Activated B cell treated with CpG ODN at 0.5 μM for 24 hours (primary cell): Measurements from ENCODE around the gene PDE10A. TPM values are rescaled to one million over a fixed set of nuclear protein-coding genes. Genes with fewer than 3 reads are reported as not detected.

Experiments used
- ATAC-seq: fragments of 200-7000 bp; cut with Tn5 transposase; one replicate; pipeline ENCODE4 v1.10.0; 2021; ENCODE audit warnings: low read depth, mild to moderate bottlenecking, moderate library complexity
- CTCF ChIA-PET: fragments of 350-600 bp; sonication (Branson Sonifier 250); formaldehyde crosslinking; loops from one replicate; lab custom pipeline; 2021; ENCODE audit warnings: antibody characterized with exemption; lab: Charles Lee
- POLR2A ChIA-PET: fragments of 350-600 bp; sonication (Branson Sonifier 250); formaldehyde crosslinking; loops from one replicate; lab custom pipeline; 2021; ENCODE audit warnings: antibody characterized with exemption; lab: Charles Lee
- DNase-seq: peaks from one replicate; pipeline ENCODE4 v3.0.0; 2022
- H3K27ac Mint-ChIP-seq: one replicate; pipeline ENCODE4 v1.8.0; 2020; ENCODE audit warnings: mixed read lengths
- H3K27me3 Mint-ChIP-seq: one replicate; pipeline ENCODE4 v1.8.0; 2021; ENCODE audit warnings: mixed read lengths
- H3K36me3 Mint-ChIP-seq: one replicate; pipeline ENCODE4 v1.8.0; 2021; ENCODE audit warnings: low read depth, mixed read lengths
- H3K4me1 Mint-ChIP-seq: one replicate; pipeline ENCODE4 v1.8.0; 2021; ENCODE audit warnings: mixed read lengths
- H3K4me3 Mint-ChIP-seq: one replicate; pipeline ENCODE4 v1.8.0; 2020; ENCODE audit warnings: mild to moderate bottlenecking, mixed read lengths
- H3K9me3 Mint-ChIP-seq: one replicate; pipeline ENCODE4 v1.8.0; 2020; ENCODE audit warnings: mixed read lengths
- intact Hi-C: fragments of 100-400 bp; cut with micrococcal nuclease; formaldehyde crosslinking; loops from one replicate; pipeline ENCODE4 v1.15.1; 2024
- total RNA-seq: library from RNA; stranded (reverse); gene quantifications from 2 replicates; pipeline ENCODE4 v1.2.3, GENCODE V29; 2022
- TF ChIP-seq, protein P1 (sequence below): fragments of 200-600 bp; IDR thresholded peaks from one replicate; pipeline ENCODE4 v1.8.0; 2022; ENCODE audit warnings: antibody characterized with exemption, mild to moderate bottlenecking

PDE10A gene
- total RNA-seq, 1 donor from 2014 or later, result not detected

DNA sequence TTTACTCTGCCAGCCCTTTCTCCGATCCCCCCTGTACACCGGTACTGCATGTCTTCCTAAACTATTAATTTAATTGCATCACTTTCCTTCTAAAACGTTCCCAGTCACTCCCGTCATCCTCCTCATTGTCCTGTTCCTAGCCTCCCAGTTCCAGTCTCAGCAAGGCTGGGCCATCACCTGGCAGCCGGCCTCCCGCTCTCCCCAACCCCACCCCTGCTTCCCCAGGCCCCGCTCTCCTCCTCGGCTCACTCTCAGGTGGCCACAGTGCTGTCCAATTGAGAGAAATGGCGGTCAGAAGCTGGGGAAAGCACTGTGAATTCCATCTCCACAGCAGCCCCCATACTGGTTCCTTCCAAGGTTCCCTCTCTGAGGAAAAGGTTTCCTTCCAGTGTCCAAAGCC, 8.9 kb downstream of the PDE10A start:
- ATAC-seq, result no peak
- H3K27me3 Mint-ChIP-seq, result peaks cover 13% of the 10 kb centered on the region

DNA sequence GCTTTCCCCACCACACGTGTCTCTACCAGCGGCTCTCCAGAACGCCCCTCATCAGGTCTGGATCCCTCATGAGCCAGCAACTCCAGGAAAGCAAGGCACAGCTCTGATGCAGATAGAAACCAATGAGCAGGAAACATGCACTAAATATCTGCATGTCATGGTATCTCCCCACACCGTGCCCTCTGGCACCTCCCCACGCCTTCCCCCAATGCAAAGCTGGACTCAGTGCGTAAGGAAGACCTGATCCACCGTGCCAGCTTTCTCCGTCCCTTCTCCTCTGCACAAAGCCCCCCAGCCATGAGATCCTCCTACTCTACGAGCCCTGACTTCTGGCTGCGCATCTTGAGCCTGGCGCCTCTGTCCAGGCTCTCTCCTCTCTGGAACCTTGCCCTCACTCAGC, 9.4 kb downstream of the PDE10A start:
- CTCF ChIA-PET, result no interaction called here

More for the DNA sequence above, 8.9 kb downstream of the PDE10A start:
- Mint-ChIP-seq H3K9me3 (peaks cover 4% of the 10 kb centered on the region), H3K27ac (no peak overlapping the region), H3K4me3 (no peak overlapping the region), H3K4me1 (no peaks in the 10 kb centered on the region), H3K36me3 (no peaks in the 10 kb centered on the region)
- intact Hi-C loops, result no loop called here
- no peak for DNase-seq
- POLR2A ChIA-PET, result no interaction called here
- CTCF ChIA-PET, result no interaction called here
- TF ChIP-seq, protein P1, sequence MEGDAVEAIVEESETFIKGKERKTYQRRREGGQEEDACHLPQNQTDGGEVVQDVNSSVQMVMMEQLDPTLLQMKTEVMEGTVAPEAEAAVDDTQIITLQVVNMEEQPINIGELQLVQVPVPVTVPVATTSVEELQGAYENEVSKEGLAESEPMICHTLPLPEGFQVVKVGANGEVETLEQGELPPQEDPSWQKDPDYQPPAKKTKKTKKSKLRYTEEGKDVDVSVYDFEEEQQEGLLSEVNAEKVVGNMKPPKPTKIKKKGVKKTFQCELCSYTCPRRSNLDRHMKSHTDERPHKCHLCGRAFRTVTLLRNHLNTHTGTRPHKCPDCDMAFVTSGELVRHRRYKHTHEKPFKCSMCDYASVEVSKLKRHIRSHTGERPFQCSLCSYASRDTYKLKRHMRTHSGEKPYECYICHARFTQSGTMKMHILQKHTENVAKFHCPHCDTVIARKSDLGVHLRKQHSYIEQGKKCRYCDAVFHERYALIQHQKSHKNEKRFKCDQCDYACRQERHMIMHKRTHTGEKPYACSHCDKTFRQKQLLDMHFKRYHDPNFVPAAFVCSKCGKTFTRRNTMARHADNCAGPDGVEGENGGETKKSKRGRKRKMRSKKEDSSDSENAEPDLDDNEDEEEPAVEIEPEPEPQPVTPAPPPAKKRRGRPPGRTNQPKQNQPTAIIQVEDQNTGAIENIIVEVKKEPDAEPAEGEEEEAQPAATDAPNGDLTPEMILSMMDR, result no peak

DNA sequence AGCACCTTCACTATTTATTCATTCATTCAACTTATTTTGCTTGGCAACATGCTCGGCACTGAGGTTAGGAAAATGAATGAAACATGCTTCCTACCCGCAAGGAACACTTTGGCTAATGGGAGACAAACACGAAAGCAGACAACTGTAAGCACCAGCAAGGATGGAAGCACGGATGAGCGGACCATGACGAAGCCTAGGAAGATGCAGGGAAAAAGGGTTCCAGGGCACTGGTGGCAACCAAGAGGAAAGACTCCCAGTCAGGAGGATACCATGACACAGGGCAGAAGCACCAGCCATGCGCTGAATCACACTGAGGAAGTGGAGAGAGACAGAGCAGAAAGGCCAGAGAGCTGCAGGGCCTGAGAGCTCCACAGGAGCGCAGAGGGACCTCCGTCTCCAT, 9.8 kb downstream of the PDE10A start:
- DNase-seq (no peak), ATAC-seq (no peak)
- intact Hi-C loops, result no loop called here
- TF ChIP-seq, protein P1, result no peak
- POLR2A ChIA-PET, result no interaction called here
- Mint-ChIP-seq H3K4me1 (no peaks in the 10 kb centered on the region), H3K36me3 (no peaks in the 10 kb centered on the region), H3K9me3 (peaks cover 4% of the 10 kb centered on the region), H3K4me3 (no peak overlapping the region), H3K27ac (no peak overlapping the region), H3K27me3 (peaks cover 4% of the 10 kb centered on the region)
- CTCF ChIA-PET, result no interaction called here

More for the DNA sequence above, 9.4 kb downstream of the PDE10A start:
- Mint-ChIP-seq H3K4me3 (no peak overlapping the region), H3K27ac (no peak overlapping the region), H3K36me3 (no peaks in the 10 kb centered on the region), H3K9me3 (peaks cover 4% of the 10 kb centered on the region), H3K27me3 (peaks cover 8% of the 10 kb centered on the region), H3K4me1 (no peaks in the 10 kb centered on the region)
- TF ChIP-seq, protein P1, result no peak
- POLR2A ChIA-PET, result no interaction called here
- no peak for DNase-seq
- no peak for ATAC-seq
- intact Hi-C loops, result no loop called here

DNA sequence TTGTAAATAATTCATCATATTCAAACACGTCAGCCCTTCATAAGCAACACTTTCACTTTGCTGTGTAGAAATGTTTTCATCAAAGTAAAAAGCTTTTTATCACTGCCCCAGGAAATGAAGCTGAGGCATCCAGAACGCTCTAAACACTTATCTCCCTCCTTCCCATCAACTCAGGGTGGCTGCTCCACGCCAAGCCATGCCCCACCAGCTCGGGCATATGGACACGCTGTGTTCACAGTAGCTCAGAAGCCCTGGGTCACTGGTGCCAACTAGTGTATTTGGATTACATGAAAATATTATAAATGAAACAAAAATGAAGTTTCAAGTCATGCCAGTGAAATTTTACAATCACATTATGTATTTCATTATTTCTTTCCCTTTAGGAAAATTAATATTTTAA, 10.3 kb downstream of the PDE10A start:
- CTCF ChIA-PET, result no interaction called here
- no peaks in the 10 kb centered on the region for H3K27me3 Mint-ChIP-seq
- H3K36me3 Mint-ChIP-seq, result no peaks in the 10 kb centered on the region
- H3K27ac Mint-ChIP-seq, result no peak overlapping the region
- ATAC-seq (no peak), DNase-seq (no peak)
- no peaks in the 10 kb centered on the region for H3K4me1 Mint-ChIP-seq
- POLR2A ChIA-PET, result no interaction called here
- intact Hi-C loops, result no loop called here
- peaks cover 4% of the 10 kb centered on the region for H3K9me3 Mint-ChIP-seq
- no peak overlapping the region for H3K4me3 Mint-ChIP-seq
- TF ChIP-seq, protein P1, result no peak

DNA sequence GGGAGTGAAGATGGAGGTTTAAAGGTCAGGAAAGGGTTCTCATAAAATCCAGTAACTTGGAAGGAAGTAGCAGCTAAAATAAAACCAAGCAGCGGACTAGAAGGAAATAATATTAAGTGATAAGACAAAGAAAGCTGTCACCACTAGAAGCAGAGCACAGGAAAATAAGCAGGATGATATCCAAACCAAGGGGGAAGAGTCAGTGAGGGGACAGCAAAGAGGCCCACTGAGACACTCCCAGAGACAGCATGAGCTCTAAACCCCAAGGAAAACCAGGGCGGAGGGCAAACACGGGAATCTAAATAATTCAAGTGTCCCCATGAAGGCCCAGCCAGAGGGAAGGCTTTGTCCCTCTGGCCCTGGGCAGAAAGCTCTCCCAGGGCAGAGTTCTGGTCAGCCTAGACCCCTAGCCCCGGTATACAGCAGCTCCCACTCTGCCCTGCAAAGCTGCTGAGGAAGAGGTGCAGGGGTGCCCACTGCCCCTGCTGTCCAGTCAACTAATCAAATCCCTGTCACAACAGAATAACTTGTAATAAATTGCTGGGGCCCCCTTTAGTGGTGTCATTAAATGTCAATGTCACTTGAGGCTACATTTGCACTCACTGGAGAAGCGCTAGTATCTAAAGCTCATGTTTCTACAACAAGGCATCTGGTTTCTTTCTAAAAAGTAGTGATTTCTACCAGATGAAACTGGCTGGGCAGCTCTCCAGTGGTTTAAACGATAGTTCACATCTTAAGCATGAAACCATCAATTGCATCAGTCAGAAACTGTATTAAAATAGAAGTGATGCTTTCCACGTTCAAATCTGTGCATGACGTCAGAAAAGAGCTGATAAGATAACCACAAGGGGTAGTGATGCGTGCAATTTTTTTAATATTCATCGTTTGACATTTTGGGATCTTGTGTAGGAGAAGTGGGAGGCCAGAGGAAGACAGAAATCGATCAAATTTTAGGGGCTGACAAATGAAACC, 13.6 kb downstream of the PDE10A start:
- CTCF ChIA-PET, result no interaction called here
- peaks cover 4% of the 10 kb centered on the region for H3K9me3 Mint-ChIP-seq

More for the DNA sequence above, 13.6 kb downstream of the PDE10A start:
- DNase-seq (no peak), ATAC-seq (no peak)
- TF ChIP-seq, protein P1, result no peak
- Mint-ChIP-seq H3K27ac (no peak overlapping the region), H3K36me3 (no peaks in the 10 kb centered on the region), H3K4me1 (no peaks in the 10 kb centered on the region), H3K27me3 (no peaks in the 10 kb centered on the region), H3K4me3 (no peak overlapping the region)
- POLR2A ChIA-PET, result no interaction called here
- intact Hi-C loops, result no loop called here
